Transverse colon (tissue), 4 donors: ENCODE measurements around the gene CYP4F22.

Experiments used
- POLR2A ChIP-seq: fragments of 450-650 bp; IDR thresholded peaks from one replicate; pipeline ENCODE4 v1.6.1; 2016; ENCODE audit warnings: antibody characterized with exemption, mild to moderate bottlenecking, moderate library complexity
- POLR2AphosphoS5 ChIP-seq, 3 donors: sonication (generic); formaldehyde crosslinking; IDR thresholded peaks; one replicate each; pipeline ENCODE4 v1.6.1; 2016; ENCODE audit warnings: antibody characterized with exemption in 3 of 3
- TF ChIP-seq, protein P1 (sequence below), 5 experiments: fragments of 200-600 bp in 3 of 5; fragments of 450-650 bp in 2 of 5; sonication (generic) in 3 of 5; IDR thresholded peaks; 1 replicate in 2 of 5; 2 replicates in 3 of 5; pipeline ENCODE4 v1.5.1; 2016 to 2017; ENCODE audit warnings: antibody characterized with exemption in 5 of 5, inconsistent platforms in 3 of 5, mild to moderate bottlenecking in 2 of 5, moderate library complexity in 1 of 5

DNA sequence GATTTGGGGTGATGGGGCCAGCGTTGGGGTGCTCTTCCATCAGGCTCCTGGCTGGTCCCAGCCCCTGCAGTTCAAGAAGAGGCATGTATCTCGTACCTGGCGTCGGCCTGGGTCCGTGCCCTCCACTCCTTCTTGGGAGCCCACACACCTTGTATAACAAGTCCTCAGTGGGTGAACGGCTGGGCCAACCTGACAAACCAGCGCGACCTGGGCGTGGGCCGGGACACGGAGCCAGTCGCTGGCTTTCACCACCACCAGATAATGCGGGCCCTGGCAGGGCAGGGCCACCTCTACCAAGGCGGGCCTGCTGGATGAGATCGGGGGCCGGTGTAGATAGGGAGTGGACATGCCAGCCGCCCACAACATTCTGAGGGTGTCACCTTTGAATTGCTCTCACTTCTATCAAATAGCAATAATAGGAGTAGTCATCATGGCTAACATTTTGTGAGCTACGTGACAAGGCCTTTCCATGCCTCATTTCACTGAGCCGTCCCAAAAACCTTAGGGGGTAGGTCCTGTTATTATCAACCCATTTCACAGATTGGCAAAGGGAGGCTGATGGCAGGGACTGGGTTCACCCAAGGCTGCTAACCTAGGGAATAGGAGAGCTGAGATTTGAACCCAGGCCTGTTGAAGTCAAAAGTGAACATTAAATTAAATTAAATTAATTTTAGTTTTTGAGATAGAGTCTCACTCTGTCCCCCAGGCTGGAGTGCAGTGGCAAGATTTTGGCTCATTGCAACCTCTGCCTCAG lies 3.5 kb downstream of the CYP4F22 start:
- TF ChIP-seq POLR2A (no peak), POLR2AphosphoS5 (IDR thresholded peaks at IDR 0.05) (no peak)
- TF ChIP-seq, protein P1, sequence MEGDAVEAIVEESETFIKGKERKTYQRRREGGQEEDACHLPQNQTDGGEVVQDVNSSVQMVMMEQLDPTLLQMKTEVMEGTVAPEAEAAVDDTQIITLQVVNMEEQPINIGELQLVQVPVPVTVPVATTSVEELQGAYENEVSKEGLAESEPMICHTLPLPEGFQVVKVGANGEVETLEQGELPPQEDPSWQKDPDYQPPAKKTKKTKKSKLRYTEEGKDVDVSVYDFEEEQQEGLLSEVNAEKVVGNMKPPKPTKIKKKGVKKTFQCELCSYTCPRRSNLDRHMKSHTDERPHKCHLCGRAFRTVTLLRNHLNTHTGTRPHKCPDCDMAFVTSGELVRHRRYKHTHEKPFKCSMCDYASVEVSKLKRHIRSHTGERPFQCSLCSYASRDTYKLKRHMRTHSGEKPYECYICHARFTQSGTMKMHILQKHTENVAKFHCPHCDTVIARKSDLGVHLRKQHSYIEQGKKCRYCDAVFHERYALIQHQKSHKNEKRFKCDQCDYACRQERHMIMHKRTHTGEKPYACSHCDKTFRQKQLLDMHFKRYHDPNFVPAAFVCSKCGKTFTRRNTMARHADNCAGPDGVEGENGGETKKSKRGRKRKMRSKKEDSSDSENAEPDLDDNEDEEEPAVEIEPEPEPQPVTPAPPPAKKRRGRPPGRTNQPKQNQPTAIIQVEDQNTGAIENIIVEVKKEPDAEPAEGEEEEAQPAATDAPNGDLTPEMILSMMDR (IDR thresholded peaks at IDR 0.05), result no peak
